ENCODE data around the gene TMEM89. TPM values are rescaled to one million over a fixed set of nuclear protein-coding genes. Genes with fewer than 3 reads are reported as not detected.
A peak's percentile ranks its signal among the peaks of the same experiment; 100 is the strongest.

Gene TMEM89
- total and polyA plus RNA-seq, 5 experiments from 2014 or later: not detected

DNA sequence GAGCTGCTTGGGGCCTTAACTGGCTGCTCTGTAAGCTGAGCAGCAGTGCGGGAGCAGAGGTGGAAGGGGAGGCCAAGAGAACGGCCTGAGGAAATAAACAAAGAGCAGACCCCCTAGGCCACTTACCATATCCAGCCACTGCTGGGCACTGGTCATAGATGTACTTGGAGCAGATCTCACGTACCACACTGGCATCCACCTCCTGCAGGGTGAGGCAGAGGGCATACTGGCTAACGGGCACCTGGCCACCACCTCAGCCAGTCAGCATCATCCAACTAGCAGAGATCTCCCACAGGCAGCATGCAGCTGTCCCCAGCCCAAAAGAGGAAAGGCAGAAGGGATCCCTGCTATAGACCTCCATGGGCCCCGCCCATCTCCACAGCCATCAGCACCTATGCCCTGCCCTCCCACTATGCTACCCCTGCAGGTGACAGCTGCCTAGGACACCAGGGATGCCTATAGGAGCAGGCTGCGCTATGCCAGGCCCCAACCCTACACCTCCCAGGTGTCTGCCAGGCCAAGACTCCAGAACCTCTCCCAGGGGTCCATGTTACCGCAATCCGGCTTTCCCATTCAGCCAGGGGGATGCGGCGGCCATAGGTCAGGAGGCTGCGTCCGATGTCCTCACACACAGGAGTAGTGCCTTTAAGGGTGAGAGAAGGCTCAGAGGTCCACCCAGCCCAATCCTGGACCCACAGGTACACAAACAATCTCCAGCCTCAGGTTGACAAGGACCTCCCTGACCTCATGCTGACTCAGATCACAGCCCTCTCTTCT, 21.9 kb downstream of the TMEM89 start:
- Mint-ChIP-seq H3K4me1 (peaks cover 2 to 14% (median 10%) of the 10 kb centered on the region in 4 donors), H3K27ac (no peak overlapping the region), H3K36me3 (peaks cover 0 to 61% (median 5%) of the 10 kb centered on the region in 3 donors), H3K27me3 (peaks cover 0 to 12% (median under 1%) of the 10 kb centered on the region in 5 donors), H3K9me3 (no peaks in the 10 kb centered on the region), H3K4me3 (no peak overlapping the region)
- DNase-seq (no peak), ATAC-seq (no peak)
- POLR2A ChIA-PET: no interaction called here

DNA sequence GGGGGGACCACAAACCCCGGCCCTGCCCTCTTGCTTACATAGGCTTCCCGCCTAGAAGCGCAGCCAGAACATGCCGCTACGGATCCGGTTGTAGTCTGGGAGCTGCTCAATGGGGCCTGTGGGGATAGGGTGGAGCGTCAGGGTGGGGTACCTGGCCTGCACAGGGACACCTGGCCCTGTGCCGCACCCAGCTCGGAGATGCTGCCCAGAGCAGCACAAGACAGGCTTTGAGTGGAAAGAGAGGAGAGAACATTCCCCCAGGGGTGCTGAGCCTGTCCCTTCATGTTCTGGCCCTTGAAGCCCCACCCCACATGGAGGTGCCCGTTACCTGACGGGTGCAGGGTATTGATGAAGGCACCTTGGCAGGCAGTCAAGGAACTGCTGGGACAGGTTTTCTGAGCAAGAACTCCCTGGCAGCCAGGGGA, 22.5 kb downstream of the TMEM89 start:
- Mint-ChIP-seq H3K27ac (no peak overlapping the region), H3K9me3 (no peaks in the 10 kb centered on the region), H3K27me3 (peaks cover 4 to 18% (median 6%) of the 10 kb centered on the region in 5 donors), H3K4me1 (peaks cover 6 to 18% (median 13%) of the 10 kb centered on the region in 4 donors), H3K36me3 (peaks cover 0 to 55% (median 5%) of the 10 kb centered on the region in 3 donors), H3K4me3 (no peak overlapping the region)
- DNase-seq: no peak
- ATAC-seq: no peak
- POLR2A ChIA-PET: no interaction called here

DNA sequence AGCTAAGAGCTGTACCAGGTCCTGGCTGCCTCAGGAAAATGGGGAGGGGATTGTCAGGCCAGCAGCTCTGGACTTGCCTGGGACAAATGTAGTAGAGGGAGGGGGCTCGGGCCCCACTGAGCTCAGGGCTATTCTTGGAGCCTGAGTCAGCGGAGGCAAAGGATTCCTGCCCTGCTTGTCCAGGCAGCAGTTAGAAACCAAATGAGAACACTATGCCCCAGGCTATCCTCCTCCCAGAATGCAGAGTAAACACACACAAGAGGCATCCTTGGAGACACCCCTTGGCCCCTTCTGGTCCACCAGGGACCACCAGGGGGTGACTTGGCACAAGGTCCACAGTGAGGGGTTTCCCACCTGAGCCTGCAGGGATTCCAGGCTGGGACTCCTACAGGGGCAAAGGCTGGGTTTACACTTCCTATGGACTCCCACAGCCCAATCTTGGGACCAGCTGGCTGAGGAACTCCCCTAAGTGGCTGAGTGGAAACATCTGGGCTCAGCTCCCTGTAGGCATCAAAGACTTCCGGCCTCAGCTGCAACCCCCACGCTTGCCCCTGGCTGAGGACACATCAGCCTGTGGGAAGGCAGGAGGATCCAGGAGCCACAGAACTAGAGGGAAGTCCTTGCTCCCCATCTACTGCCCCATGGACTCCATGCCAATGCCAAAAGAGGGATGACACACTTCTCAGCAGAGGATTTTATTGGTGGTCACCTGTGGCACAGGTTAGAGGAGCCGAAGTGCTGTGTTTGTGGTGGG, 23.1 kb downstream of the TMEM89 start:
- POLR2A ChIA-PET: no interaction called here
- Mint-ChIP-seq H3K4me1 (peaks cover 6 to 19% (median 13%) of the 10 kb centered on the region in 4 donors), H3K27me3 (peaks cover 4 to 24% (median 6%) of the 10 kb centered on the region in 5 donors), H3K4me3 (no peak overlapping the region), H3K9me3 (no peaks in the 10 kb centered on the region), H3K27ac (no peak overlapping the region), H3K36me3 (peaks cover 0 to 49% (median 5%) of the 10 kb centered on the region in 3 donors)
- no peak for DNase-seq
- ATAC-seq: no peak

DNA sequence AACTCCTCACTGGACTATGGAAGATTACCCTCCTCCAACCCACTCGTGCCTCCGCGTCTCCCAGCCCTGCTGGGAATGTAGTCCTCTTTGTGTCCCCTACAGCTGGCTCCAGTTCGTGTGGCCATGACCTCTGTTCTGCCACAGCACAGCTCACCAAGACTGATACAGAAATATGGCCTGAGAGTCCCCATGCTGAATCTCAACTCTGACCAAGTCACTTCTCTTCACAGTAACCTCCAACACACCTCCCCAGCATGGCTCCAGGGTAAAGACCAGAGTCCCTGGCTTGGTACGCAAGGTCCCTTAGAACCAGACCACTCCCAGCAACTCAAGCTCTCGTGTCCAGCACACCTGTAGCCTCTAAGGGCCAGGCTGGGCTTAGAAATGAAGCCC, 24.2 kb downstream of the TMEM89 start:
- Mint-ChIP-seq H3K4me1 (peaks cover 5 to 17% (median 9%) of the 10 kb centered on the region in 4 donors), H3K9me3 (no peaks in the 10 kb centered on the region), H3K36me3 (peaks cover 0 to 39% (median 2%) of the 10 kb centered on the region in 3 donors), H3K27ac (peak overlapping the region in 3 of 10 donors; percentile 47 to 83 (median 63)), H3K27me3 (peaks cover 4 to 35% (median 15%) of the 10 kb centered on the region in 5 donors), H3K4me3 (no peak overlapping the region)
- POLR2A ChIA-PET: interaction anchor here (0.5 kb wide), 1 partner anchor 1268 kb away, joined by 3 read pairs; no protein-coding TSS in a partner anchor
- DNase-seq (no peak), ATAC-seq (no peak)

DNA sequence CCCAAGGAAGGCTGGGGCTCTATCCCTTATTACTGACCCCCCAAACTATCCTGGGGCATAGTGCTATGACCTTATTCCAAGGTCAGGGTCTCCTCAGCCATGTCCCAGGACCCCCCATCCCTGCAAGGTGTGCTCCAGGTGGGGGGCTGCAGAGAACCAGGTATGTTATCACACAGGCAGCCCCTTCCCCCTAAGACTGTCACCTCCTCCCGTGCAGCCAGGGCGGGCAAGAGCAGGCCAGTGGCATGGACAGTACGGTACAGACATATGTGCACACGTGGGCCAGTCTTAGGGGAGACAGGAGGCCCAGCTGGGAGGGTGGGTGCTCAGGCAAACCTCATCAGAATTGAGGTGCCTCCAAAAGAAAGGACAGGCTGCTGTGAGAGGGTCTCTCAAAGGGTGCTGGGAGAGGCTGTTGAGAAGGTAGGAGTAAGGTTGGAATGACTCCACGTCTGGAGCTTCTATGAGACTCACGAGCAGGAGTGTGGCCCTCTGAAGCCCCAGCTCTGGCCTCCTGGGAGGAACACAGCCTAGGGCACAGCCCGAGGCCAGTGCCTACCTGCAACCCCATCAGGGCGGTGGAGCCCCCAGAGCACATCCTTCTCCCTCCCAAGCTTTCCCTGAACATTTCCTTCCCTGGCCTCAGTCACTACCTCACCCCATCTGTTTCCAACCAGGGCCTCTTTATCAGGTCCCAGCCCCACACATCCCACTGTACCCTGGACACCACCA, 24.7 kb downstream of the TMEM89 start:
- H3K4me3 Mint-ChIP-seq: no peak overlapping the region
- peak in 1 of 2 donors; percentile 6 for ATAC-seq
- POLR2A ChIA-PET: no interaction called here
- H3K27ac Mint-ChIP-seq: peak overlapping the region in 4 of 10 donors; percentile 9 to 84 (median 65)
- H3K4me1 Mint-ChIP-seq: peaks cover 5 to 17% (median 9%) of the 10 kb centered on the region in 4 donors
- no peaks in the 10 kb centered on the region for H3K9me3 Mint-ChIP-seq
- H3K27me3 Mint-ChIP-seq: peaks cover 4 to 38% (median 18%) of the 10 kb centered on the region in 5 donors
- no peak for DNase-seq
- H3K36me3 Mint-ChIP-seq: peaks cover 0 to 33% (median 2%) of the 10 kb centered on the region in 3 donors

DNA sequence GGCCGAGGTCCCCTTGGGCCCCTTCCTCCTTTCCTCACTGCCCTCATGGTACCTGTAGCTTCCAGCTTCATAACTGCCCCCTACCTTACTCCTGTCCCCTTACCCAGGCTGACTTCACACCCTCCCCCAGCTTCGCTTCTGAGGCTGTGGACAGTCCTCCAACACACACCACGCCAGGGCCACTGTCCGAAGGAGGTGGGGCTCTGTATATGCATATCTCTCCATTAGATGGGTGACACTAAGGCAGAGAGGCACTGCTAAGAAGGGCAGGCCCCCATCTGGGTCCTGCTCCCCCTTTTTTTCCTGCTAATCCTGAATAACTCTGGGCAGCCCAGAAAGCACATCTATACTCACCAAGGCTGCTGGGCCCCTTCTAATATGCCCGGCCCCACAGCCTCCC, 25.4 kb downstream of the TMEM89 start:
- DNase-seq: no peak

DNA sequence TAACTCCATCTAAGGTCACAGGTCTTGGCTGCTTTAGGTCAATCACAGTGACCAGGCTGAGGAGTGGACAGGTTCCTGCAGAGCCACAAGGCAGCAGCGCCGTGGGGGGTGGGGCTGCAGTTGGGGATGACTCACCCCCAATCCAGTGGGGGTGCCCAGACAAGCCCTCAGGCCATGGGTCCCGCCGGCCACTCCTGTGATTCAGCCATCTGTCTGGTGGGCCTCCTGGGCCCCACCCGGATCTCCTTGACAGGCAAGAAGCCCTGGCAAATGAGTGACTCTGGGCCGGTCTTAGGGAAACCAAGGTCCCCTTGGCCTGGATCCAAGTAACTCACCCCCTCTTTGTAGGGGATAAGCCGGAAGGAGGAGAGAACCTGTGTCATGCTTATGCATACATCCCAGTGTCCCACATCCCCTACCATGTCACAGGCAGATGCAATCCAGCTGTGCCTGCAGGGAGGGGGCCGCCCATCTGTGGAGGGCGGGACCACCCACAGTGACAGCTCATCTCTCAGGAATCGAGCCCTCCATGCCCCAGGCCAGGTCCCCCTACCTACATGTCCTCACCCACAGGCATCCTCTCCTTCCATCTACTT, 25.9 kb downstream of the TMEM89 start:
- no peaks in the 10 kb centered on the region for H3K9me3 Mint-ChIP-seq
- ATAC-seq: peak in 1 of 2 donors; percentile 20
- peak overlapping the region in 2 of 10 donors; percentile 26 to 31 for H3K4me3 Mint-ChIP-seq
- H3K4me1 Mint-ChIP-seq: peaks cover 5 to 17% (median 9%) of the 10 kb centered on the region in 4 donors
- peaks cover 8 to 49% (median 25%) of the 10 kb centered on the region in 5 donors for H3K27me3 Mint-ChIP-seq
- H3K27ac Mint-ChIP-seq: peak overlapping the region in 2 of 10 donors; percentile 4 to 84
- POLR2A ChIA-PET: no interaction called here
- DNase-seq: no peak
- H3K36me3 Mint-ChIP-seq: peaks cover 0 to 22% (median 2%) of the 10 kb centered on the region in 3 donors

More for the DNA sequence above, 25.4 kb downstream of the TMEM89 start:
- POLR2A ChIA-PET: no interaction called here
- Mint-ChIP-seq H3K4me1 (peaks cover 5 to 17% (median 9%) of the 10 kb centered on the region in 4 donors), H3K27ac (peak overlapping the region in 2 of 10 donors; percentile 4 to 84), H3K9me3 (no peaks in the 10 kb centered on the region), H3K36me3 (peaks cover 0 to 27% (median 2%) of the 10 kb centered on the region in 3 donors), H3K4me3 (peak overlapping the region in 4 of 10 donors; percentile 8 to 27 (median 18)), H3K27me3 (peaks cover 4 to 43% (median 20%) of the 10 kb centered on the region in 5 donors)
- peak in 1 of 2 donors; percentile 6 for ATAC-seq

DNA sequence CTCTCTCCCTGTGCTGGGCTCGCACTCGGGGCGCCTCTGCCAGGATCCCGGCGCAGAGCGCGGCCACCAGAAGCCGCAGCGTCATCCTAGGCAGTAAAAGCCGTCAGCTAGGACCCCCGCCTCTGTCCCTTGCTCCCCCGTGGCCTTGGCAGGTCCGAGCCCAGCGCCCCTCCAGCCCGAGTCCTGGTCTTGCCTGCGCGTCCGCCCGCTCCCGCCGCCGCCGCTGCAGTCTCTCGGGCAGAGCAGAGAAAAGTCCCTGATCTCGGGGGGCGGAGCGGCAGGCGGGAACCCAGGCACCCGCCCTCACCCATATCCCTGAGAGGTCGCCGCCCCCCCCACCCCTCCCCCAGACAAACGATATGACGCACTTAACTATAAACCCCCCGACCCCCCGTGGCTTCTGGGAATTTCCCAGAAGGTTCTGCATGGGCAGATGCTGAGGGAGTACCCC, 26.5 kb downstream of the TMEM89 start, which contains the start of gene COL7A1:
Gene COL7A1 (minus strand): TSS at position 255 of the 451 bp plus-strand sequence. CDS start 170 bp downstream, at position 85.
- POLR2A ChIA-PET: no interaction called here
- H3K4me3 Mint-ChIP-seq: peak within 1 kb of the TSS in 7 of 10 donors; percentile 8 to 67 (median 45)
- peaks cover 8 to 54% (median 28%) of the 10 kb centered on the region in 5 donors for H3K27me3 Mint-ChIP-seq
- H3K4me1 Mint-ChIP-seq: peaks cover 5 to 17% (median 9%) of the 10 kb centered on the region in 4 donors
- peak within 1 kb of the TSS in 3 of 10 donors; percentile 35 to 84 (median 60) for H3K27ac Mint-ChIP-seq
- ATAC-seq (peak; percentile 35 to 62), DNase-seq (peak in 3 of 10 donors; percentile 8 to 17 (median 12))
- peaks cover 0 to 17% (median 0%) of the 10 kb centered on the region in 3 donors for H3K36me3 Mint-ChIP-seq
- no peaks in the 10 kb centered on the region for H3K9me3 Mint-ChIP-seq

DNA sequence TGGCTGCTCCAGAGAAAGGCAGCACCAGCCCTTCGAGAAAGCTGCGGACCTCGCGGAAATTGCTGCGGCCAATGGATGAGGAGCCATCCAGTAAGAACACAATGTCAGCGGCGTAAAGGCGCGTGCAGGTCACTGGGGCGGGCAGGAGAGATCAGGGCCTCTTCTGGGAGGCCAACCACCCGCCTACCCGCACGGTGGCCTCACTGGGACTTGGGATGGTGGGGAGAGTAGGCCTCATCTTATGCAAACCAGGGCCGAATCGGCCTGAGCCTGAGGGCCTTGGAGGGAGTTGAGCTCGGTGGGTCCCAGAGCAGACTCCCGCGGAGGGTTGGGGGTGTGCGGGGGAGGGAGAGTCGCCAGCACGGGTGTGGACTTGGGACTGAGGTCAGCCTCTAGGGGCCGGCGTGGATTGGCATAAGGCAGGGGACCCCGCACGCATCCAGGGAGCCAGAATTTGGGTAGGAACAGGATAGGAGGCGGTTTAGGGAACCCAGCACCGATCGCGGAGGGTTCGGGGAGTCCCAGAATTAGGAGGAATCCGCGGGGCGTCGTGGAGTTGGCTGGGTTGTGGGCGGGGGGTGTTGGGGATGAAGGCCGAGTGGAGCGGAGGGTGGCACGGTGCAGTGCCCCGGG, 27.0 kb downstream of the TMEM89 start:
- H3K4me3 Mint-ChIP-seq: peak overlapping the region in 7 of 10 donors; percentile 8 to 67 (median 45)
- DNase-seq (no peak), ATAC-seq (no peak)
- H3K27me3 Mint-ChIP-seq: peaks cover 11 to 59% (median 33%) of the 10 kb centered on the region in 5 donors
- no peaks in the 10 kb centered on the region for H3K9me3 Mint-ChIP-seq
- H3K36me3 Mint-ChIP-seq: peaks cover 0 to 12% (median 0%) of the 10 kb centered on the region in 3 donors
- H3K27ac Mint-ChIP-seq: peak overlapping the region in 3 of 10 donors; percentile 35 to 60 (median 37)
- peaks cover 5 to 17% (median 9%) of the 10 kb centered on the region in 4 donors for H3K4me1 Mint-ChIP-seq
- POLR2A ChIA-PET: no interaction called here

DNA sequence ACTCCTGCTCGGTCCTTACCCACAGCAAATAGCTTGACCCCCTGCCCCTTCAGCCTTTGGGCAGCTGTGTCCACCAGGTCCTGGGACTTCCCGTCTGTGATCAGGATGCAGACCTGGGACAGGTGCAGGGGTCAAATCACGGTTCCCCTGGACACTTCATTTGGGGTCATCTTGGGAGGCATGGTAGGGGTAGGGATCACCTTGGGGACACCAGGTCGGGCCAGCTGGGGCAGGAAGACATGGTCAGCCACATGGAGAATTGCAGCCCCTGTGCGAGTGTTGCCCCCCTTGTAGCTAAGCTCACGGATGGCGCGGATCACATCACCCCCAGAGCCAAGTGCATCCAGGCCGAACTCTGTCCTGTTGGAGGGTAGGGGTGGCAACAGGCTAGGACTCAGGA, 28.2 kb downstream of the TMEM89 start:
- DNase-seq (no peak), ATAC-seq (no peak)
- Mint-ChIP-seq H3K9me3 (no peaks in the 10 kb centered on the region), H3K36me3 (peaks cover 0 to 2% (median 0%) of the 10 kb centered on the region in 3 donors), H3K27me3 (peaks cover 16 to 70% (median 42%) of the 10 kb centered on the region in 5 donors), H3K27ac (peak overlapping the region in 1 of 10 donors; percentile 56), H3K4me1 (peaks cover 5 to 17% (median 9%) of the 10 kb centered on the region in 4 donors), H3K4me3 (no peak overlapping the region)
- POLR2A ChIA-PET: no interaction called here

DNA sequence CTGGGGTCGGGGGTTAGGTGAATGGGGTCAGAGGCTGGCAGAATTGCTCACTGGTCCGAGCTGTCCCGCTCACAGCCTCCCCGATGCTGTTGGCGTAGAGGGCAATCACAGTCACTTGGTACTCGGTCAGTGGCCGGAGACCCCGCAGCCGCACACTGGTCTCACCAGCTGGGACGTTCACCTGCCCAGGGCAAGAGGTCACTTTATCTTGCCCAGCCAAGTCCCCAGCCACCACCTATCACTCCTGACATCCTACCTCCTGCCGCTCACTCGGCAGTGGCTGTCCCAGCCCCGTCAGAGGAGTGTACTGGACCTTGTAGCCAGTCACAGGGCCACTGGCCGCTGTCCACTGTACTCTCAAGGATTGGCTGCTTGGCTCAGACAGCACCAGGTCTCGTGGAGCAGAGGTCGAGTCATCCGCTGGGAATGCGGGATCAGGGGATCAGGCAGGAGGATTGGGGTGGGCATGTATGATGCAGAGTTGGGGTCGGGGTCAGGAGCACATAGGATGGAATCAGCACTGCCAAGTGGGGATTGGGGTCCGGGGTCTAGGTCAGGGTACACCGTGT, 29.0 kb downstream of the TMEM89 start:
- H3K9me3 Mint-ChIP-seq: no peaks in the 10 kb centered on the region
- H3K27ac Mint-ChIP-seq: no peak overlapping the region
- no peak overlapping the region for H3K4me3 Mint-ChIP-seq
- DNase-seq (no peak), ATAC-seq (no peak)
- peaks cover 16 to 78% (median 47%) of the 10 kb centered on the region in 5 donors for H3K27me3 Mint-ChIP-seq
- POLR2A ChIA-PET: no interaction called here
- H3K4me1 Mint-ChIP-seq: peaks cover 5 to 17% (median 9%) of the 10 kb centered on the region in 4 donors
- no peaks in the 10 kb centered on the region for H3K36me3 Mint-ChIP-seq

Measured in naive thymus-derived CD8-positive, alpha-beta T cell (primary cell).